GM12878 (cell line): ENCODE measurements around the gene FAHD1.

Source experiments
- BHLHE40 ChIP-seq, 2 experiments: fragments of 450-650 bp in 1 of 2; IDR thresholded peaks; 2 replicates each; pipeline ENCODE4 v1.6.1; 2011 to 2017; ENCODE audit warnings: low read depth in 2 of 2, borderline replicate concordance in 1 of 2, improper control_type of control experiment in 1 of 2, low read length in 1 of 2, mild to moderate bottlenecking in 1 of 2
- CTCF ChIP-seq, 3 experiments: IDR thresholded peaks in 2 of 3; conservative IDR thresholded peaks in 1 of 3; 2 replicates each; pipeline ENCODE4 v1.5.1; 2011; ENCODE audit warnings: low read depth in 3 of 3, low read length in 3 of 3, mild to moderate bottlenecking in 3 of 3, control low read depth in 2 of 3, moderate library complexity in 2 of 3, inconsistent platforms in 1 of 3, mixed read lengths in 1 of 3; ENCODE audit not compliant: control insufficient read depth in 2 of 3, insufficient read depth in 1 of 3; ENCODE audit errors: extremely low read depth in 1 of 3
- EZH2 ChIP-seq: IDR thresholded peaks from 2 replicates; pipeline ENCODE4 v1.6.1; 2012; ENCODE audit warnings: low read depth, mild to moderate bottlenecking, control low read depth, inconsistent platforms, low read length, borderline replicate concordance; ENCODE audit not compliant: control insufficient read depth
- HCFC1 ChIP-seq: fragments of 150-350 bp; IDR thresholded peaks from 2 replicates; pipeline ENCODE4 v1.6.1; 2014; ENCODE audit warnings: low read length
- JUND ChIP-seq: IDR thresholded peaks from 2 replicates; pipeline ENCODE4 v1.6.1; 2012; ENCODE audit warnings: low read depth, mild to moderate bottlenecking, low read length, improper control_type of control experiment, moderate library complexity
- NR2C2 ChIP-seq: IDR thresholded peaks from 2 replicates; pipeline ENCODE4 v1.6.1; 2011; ENCODE audit warnings: borderline replicate concordance, low read depth; ENCODE audit not compliant: control insufficient read depth, insufficient read length
- TCF7 ChIP-seq: IDR thresholded peaks from 2 replicates; pipeline ENCODE4 v1.6.1; 2014; ENCODE audit warnings: antibody characterized with exemption, borderline replicate concordance
- TF ChIP-seq, protein P1 (sequence below): fragments of 450-650 bp; IDR thresholded peaks from 2 replicates; pipeline ENCODE4 v1.6.1; 2018; ENCODE audit warnings: borderline replicate concordance, mild to moderate bottlenecking; ENCODE audit not compliant: partially characterized antibody

DNA sequence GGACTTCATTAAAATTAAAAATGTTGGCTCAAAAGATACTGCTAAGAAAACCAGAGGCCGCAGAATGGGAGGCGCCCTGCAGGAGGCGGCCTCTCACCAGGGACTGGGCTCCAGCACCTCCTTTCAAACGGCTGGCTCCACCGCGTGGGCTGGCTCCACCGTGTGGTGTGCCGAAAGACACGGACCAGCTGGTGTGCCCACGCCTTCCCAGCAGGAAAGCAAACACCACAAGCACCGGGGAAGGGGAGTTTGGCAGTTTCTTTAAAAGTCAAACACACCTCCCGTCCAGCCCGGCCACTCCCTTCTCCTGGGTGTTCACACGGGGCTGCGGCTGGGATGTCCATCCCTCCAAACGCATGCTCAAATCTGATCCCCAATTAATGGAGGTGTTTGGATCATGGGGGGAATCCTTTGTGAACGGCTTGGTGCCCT is 14.3 kb upstream of the FAHD1 start:
- TF ChIP-seq NR2C2 (no peak), CTCF (IDR thresholded peaks at IDR 0.05 in 2 of 3, conservative IDR thresholded peaks at IDR 0.05 in 1 of 3; ENCODE audit: control insufficient read depth in 2 of 3, extremely low read depth in 1 of 3, insufficient read depth in 1 of 3, low read depth in 3 of 3, low read length in 3 of 3) (peak; percentile 17 to 34 (median 33); a peak in 4 of 6 replicates), BHLHE40 (IDR thresholded peaks at IDR 0.05; ENCODE audit: borderline replicate concordance in 1 of 2, low read depth in 2 of 2, low read length in 1 of 2) (no peak), EZH2 (no peak), HCFC1 (no peak), TCF7 (no peak), JUND (no peak)
- TF ChIP-seq, protein P1, sequence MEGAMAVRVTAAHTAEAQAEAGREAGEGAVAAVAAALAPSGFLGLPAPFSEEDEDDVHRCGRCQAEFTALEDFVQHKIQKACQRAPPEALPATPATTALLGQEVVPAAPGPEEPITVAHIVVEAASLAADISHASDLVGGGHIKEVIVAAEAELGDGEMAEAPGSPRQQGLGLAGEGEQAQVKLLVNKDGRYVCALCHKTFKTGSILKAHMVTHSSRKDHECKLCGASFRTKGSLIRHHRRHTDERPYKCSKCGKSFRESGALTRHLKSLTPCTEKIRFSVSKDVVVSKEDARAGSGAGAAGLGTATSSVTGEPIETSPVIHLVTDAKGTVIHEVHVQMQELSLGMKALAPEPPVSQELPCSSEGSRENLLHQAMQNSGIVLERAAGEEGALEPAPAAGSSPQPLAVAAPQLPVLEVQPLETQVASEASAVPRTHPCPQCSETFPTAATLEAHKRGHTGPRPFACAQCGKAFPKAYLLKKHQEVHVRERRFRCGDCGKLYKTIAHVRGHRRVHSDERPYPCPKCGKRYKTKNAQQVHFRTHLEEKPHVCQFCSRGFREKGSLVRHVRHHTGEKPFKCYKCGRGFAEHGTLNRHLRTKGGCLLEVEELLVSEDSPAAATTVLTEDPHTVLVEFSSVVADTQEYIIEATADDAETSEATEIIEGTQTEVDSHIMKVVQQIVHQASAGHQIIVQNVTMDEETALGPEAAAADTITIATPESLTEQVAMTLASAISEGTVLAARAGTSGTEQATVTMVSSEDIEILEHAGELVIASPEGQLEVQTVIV = no peak
